A673 (cell line): ENCODE measurements around the gene SLC35F1. TPM values are rescaled to one million over a fixed set of nuclear protein-coding genes. Genes with fewer than 3 reads are reported as not detected.

Experiments used
- BruUV-seq: library from RNA; stranded (reverse); fragments of 400-500 nt; replicated peaks from 2 replicates; lab custom pipeline; 2021; lab: Mats Ljungman, UMichigan
- CTCF ChIA-PET: fragments of 300-600 bp; sonication (Branson Sonifier 250); formaldehyde crosslinking; loops from one replicate; lab custom pipeline; 2022; ENCODE audit warnings: antibody characterized with exemption; lab: Charles Lee
- POLR2A ChIA-PET: fragments of 300-600 bp; sonication (Branson Sonifier 250); formaldehyde crosslinking; loops from one replicate; lab custom pipeline; 2022; ENCODE audit warnings: antibody characterized with exemption; ENCODE audit not compliant: low non-redundant PET; lab: Charles Lee
- DNase-seq: peaks from one replicate; pipeline ENCODE4 v3.0.0-alpha.2; 2015; ENCODE audit warnings: low spot score
- H3K27ac ChIP-seq: fragments of 200-600 bp; sonication (generic); 2 replicates; pipeline ENCODE4 v1.5.1; 2016; ENCODE audit warnings: mixed run types, low read depth, mild to moderate bottlenecking, mixed read lengths, antibody characterized with exemption, low read length; ENCODE audit not compliant: poor library complexity, severe bottlenecking
- H3K27me3 ChIP-seq: fragments of 200-600 bp; sonication (generic); replicated peaks from 2 replicates; pipeline ENCODE4 v1.6.1; 2017; ENCODE audit warnings: mixed run types, low read depth, mild to moderate bottlenecking, mixed read lengths, antibody characterized with exemption, low read length; ENCODE audit not compliant: insufficient read depth, poor library complexity
- H3K36me3 ChIP-seq: fragments of 200-600 bp; sonication (generic); 2 replicates; pipeline ENCODE4 v1.6.1; 2016; ENCODE audit warnings: mixed run types, mild to moderate bottlenecking, mixed read lengths, antibody characterized with exemption, low read length; ENCODE audit not compliant: insufficient read depth, poor library complexity, severe bottlenecking
- H3K4me1 ChIP-seq: fragments of 200-600 bp; sonication (generic); 2 replicates; pipeline ENCODE4 v1.6.1; 2017; ENCODE audit warnings: mixed run types, mild to moderate bottlenecking, mixed read lengths, antibody characterized with exemption, low read length; ENCODE audit not compliant: insufficient read depth, poor library complexity, severe bottlenecking
- H3K4me3 ChIP-seq: fragments of 200-600 bp; sonication (generic); 2 replicates; pipeline ENCODE4 v1.5.1; 2016; ENCODE audit warnings: low read depth, mixed run types, mild to moderate bottlenecking, mixed read lengths, low read length; ENCODE audit not compliant: poor library complexity, severe bottlenecking
- H3K9me3 ChIP-seq: fragments of 200-600 bp; sonication (generic); 2 replicates; pipeline ENCODE4 v1.6.1; 2016; ENCODE audit warnings: mixed run types, low read depth, mild to moderate bottlenecking, mixed read lengths, antibody characterized with exemption, low read length; ENCODE audit not compliant: poor library complexity, severe bottlenecking
- EZH2 ChIP-seq: fragments of 200-600 bp; sonication (generic); IDR thresholded peaks from 2 replicates; pipeline ENCODE4 v1.6.1; 2017; ENCODE audit warnings: borderline replicate concordance, low read depth, mild to moderate bottlenecking, mixed read lengths, antibody characterized with exemption, low read length; ENCODE audit not compliant: poor library complexity, severe bottlenecking
- intact Hi-C: fragments of 100-400 bp; cut with micrococcal nuclease; formaldehyde crosslinking; loops from one replicate; pipeline ENCODE4 v1.10.0; 2022; ENCODE audit not compliant: unreplicated experiment
- total RNA-seq: library from RNA; stranded (reverse); gene quantifications from 2 replicates; pipeline ENCODE4 v1.2.3, GENCODE V29; 2021
- TF ChIP-seq, protein P1 (sequence below): fragments of 300-800, 200-600 bp; sonication (generic); conservative IDR thresholded peaks from 2 replicates; pipeline ENCODE4 v1.5.1; 2017; ENCODE audit warnings: low read depth, mild to moderate bottlenecking, antibody characterized with exemption, low read length, moderate library complexity, mixed read lengths

Gene SLC35F1
- total RNA-seq, 1 experiment from 2014 or later, result 5.3 TPM

DNA sequence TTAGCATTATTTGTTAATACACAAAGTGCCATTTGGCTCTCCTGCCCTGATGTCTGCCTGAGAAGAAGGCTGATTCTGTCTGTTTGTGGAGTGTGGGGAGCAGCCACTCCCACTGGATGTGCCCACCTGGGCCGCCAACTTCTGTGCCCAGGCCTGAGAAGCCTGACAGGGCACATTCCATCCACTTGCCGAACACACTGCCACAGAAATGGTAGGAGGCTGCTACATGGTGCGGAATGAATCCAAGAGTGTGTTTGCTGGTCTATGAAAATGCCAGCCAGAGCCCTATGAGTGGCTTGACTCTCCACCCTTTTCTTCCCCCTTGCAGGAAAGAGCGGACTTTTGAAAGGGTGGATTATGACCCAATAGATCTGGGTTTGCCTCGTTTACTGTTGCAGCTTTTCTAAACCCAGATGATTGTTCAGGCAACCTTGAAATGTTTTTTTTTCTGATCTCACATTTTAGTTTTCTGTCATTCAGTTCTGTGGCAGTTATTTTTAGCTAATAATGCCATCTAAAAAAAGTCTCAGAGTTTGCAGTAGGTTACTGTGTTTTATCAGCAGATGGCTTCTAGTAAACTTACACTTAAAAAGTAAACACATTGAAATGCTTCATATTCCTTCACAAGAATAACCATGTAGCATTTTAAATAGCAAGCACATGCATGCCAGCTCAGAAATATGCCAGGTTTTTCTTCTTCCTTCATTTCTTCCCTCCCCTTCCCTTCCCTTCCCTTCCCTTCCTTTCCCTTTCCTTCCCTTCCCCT lies 196.5 kb downstream of the SLC35F1 start:
- TF ChIP-seq, protein P1, sequence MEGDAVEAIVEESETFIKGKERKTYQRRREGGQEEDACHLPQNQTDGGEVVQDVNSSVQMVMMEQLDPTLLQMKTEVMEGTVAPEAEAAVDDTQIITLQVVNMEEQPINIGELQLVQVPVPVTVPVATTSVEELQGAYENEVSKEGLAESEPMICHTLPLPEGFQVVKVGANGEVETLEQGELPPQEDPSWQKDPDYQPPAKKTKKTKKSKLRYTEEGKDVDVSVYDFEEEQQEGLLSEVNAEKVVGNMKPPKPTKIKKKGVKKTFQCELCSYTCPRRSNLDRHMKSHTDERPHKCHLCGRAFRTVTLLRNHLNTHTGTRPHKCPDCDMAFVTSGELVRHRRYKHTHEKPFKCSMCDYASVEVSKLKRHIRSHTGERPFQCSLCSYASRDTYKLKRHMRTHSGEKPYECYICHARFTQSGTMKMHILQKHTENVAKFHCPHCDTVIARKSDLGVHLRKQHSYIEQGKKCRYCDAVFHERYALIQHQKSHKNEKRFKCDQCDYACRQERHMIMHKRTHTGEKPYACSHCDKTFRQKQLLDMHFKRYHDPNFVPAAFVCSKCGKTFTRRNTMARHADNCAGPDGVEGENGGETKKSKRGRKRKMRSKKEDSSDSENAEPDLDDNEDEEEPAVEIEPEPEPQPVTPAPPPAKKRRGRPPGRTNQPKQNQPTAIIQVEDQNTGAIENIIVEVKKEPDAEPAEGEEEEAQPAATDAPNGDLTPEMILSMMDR, result no peak
- BruUV-seq, result no TSS peak
- CTCF ChIA-PET, result no interaction called here

DNA sequence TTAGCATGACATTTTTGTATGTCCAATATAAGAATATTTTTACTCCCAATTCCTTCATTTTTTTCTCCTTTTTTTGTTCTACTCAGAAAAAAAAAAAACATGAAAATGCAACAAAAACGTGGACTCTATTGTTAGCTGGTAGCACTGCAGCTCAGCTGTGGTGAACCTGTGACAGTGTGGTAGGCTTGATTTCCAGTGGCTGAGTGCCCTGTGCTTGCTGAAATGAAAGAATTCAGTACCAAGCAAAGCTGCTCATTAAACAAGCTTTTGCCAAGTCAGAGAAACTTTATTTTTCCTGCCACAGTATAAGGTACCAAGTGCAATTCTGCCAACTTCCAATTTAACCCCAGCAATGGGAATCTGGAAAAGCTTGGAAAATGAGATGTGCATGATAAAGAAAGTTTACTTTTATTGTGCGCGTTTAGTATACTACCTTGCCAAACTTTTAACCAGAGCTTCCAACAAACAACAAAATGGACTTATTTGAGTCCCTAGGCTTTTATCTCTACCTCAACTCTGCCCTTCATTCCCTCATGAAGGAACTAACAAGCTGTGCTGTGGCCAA lies 215.2 kb downstream of the SLC35F1 start:
- BruUV-seq, result no TSS peak
- CTCF ChIA-PET, result no interaction called here
- no peak overlapping the region for H3K27ac ChIP-seq

More for the DNA sequence above, 196.5 kb downstream of the SLC35F1 start:
- no peaks in the 10 kb centered on the region for H3K27me3 ChIP-seq
- intact Hi-C loops, result no loop called here
- DNase-seq, result no peak
- peaks cover 7% of the 10 kb centered on the region for H3K4me1 ChIP-seq
- H3K36me3 ChIP-seq, result no peaks in the 10 kb centered on the region
- no peaks in the 10 kb centered on the region for H3K9me3 ChIP-seq
- POLR2A ChIA-PET, result no interaction called here
- no peak overlapping the region for H3K4me3 ChIP-seq
- H3K27ac ChIP-seq, result no peak overlapping the region

DNA sequence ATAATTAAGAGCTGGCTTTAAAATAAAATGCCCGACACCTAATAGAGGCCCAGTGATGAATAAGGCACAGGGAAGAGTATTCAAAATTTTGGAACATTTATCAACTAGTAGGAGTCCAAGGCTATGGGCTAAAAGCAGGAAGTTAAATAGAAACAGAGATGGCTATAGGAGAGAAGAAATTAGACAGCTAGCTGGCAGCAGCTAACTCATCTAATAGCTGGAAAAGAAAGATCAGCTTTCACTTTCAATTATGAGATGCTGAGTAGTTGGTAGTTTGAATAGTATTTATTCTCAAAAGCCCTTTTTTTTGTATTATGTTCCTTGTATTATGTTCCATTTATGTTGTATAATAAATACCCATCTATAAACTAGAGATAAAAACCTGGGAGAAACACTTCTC lies 215.7 kb downstream of the SLC35F1 start:
- H3K4me3 ChIP-seq, result no peak overlapping the region
- intact Hi-C loops, result no loop called here
- DNase-seq, result no peak
- H3K4me1 ChIP-seq, result no peaks in the 10 kb centered on the region
- H3K9me3 ChIP-seq, result no peaks in the 10 kb centered on the region
- TF ChIP-seq EZH2, result no peak
- TF ChIP-seq, protein P1, result no peak
- POLR2A ChIA-PET, result no interaction called here
- CTCF ChIA-PET, result no interaction called here
- BruUV-seq, result no TSS peak
- H3K36me3 ChIP-seq, result no peaks in the 10 kb centered on the region
- H3K27ac ChIP-seq, result no peak overlapping the region
- H3K27me3 ChIP-seq, result no peaks in the 10 kb centered on the region

More for the DNA sequence above, 215.2 kb downstream of the SLC35F1 start:
- Histone ChIP-seq H3K36me3 (no peaks in the 10 kb centered on the region), H3K4me3 (no peak overlapping the region), H3K9me3 (no peaks in the 10 kb centered on the region), H3K27me3 (no peaks in the 10 kb centered on the region), H3K4me1 (no peaks in the 10 kb centered on the region)
- intact Hi-C loops, result no loop called here
- POLR2A ChIA-PET, result no interaction called here
- DNase-seq, result no peak
- TF ChIP-seq EZH2, result no peak
- TF ChIP-seq, protein P1, result no peak
